ENCODE measurements around the gene SCUBE1. TPM values are rescaled to one million over a fixed set of nuclear protein-coding genes. Genes with fewer than 3 reads are reported as not detected.
A peak's percentile ranks its signal among the peaks of the same experiment; 100 is the strongest.

SCUBE1 gene
- total RNA-seq, 1 experiment from 2014 or later: not detected

- BruUV-seq (replicated peaks): no TSS peak
- TF ChIP-seq CTCF (IDR thresholded peaks at IDR 0.05): no peak
- no peak for TF ChIP-seq POLR2AphosphoS5 (IDR thresholded peaks at IDR 0.05; ENCODE audit: low read depth, low read length)
- TF ChIP-seq SIN3A (IDR thresholded peaks at IDR 0.05; ENCODE audit: borderline replicate concordance, insufficient read depth, low read depth, low read length): no peak
- no peak for TF ChIP-seq TCF7L2 (IDR thresholded peaks at IDR 0.05; ENCODE audit: low read depth, low read length)
- no peak for TF ChIP-seq REST (IDR thresholded peaks at IDR 0.05; ENCODE audit: insufficient read depth in 1 of 2, low read depth in 2 of 2, low read length in 1 of 2)
- H3K27ac ChIP-seq (ENCODE audit: low read length): no peak overlapping the region
- in situ Hi-C loops (cut with HindIII; ENCODE audit: low pct_unique_long_range_greater_than_20kb, low sequenced_read_pairs): no loop called here
- H3K4me3 ChIP-seq (ENCODE audit: low read depth in 2 of 2, low read length in 2 of 2): no peak overlapping the region
- DNase-seq (ENCODE audit: low read depth, low spot score) (no peak), ATAC-seq (0 out of 2 replicates have a peak, but pooled peaks have one; percentile 30)
- H3K27me3 ChIP-seq (ENCODE audit: control insufficient read depth, insufficient read depth, low read length): no peaks in the 10 kb centered on the region
- intact Hi-C loops (cut with micrococcal nuclease; ENCODE audit: unreplicated experiment): no loop called here
- CTCF ChIA-PET: interaction anchor here (0.9 kb wide), 1 partner anchor 15 kb away, joined by 3 read pairs; no protein-coding TSS in a partner anchor
- POLR2A ChIA-PET: no interaction called here
- no peaks in the 10 kb centered on the region for H3K36me3 ChIP-seq (ENCODE audit: control insufficient read depth, insufficient read depth, low read length)
- no peaks in the 10 kb centered on the region for H3K4me1 ChIP-seq (ENCODE audit: control insufficient read depth, insufficient read depth, low read length)
- no peaks in the 10 kb centered on the region for H3K9me3 ChIP-seq (ENCODE audit: control insufficient read depth, insufficient read depth, low read depth, low read length)
These were observed 130.1 kb downstream of the SCUBE1 start for GRCh38 chr22:43213051-43213450.

- no peaks in the 10 kb centered on the region for H3K4me1 ChIP-seq (ENCODE audit: control insufficient read depth, insufficient read depth, low read length)
- H3K36me3 ChIP-seq (ENCODE audit: control insufficient read depth, insufficient read depth, low read length): no peaks in the 10 kb centered on the region
- DNase-seq (ENCODE audit: low read depth, low spot score) (no peak), ATAC-seq (no peak)
- no peak overlapping the region for H3K4me3 ChIP-seq (ENCODE audit: low read depth in 2 of 2, low read length in 2 of 2)
- H3K27me3 ChIP-seq (ENCODE audit: control insufficient read depth, insufficient read depth, low read length): no peaks in the 10 kb centered on the region
- no TSS peak for BruUV-seq (replicated peaks)
- intact Hi-C loops (cut with micrococcal nuclease; ENCODE audit: unreplicated experiment): no loop called here
- ChIA-PET POLR2A (no interaction called here), CTCF (interaction anchor here (0.6 to 0.9 kb wide), 3 partner anchors 11 to 19 kb away, joined by 3 to 12 read pairs (median 4); no protein-coding TSS in a partner anchor)
- H3K9me3 ChIP-seq (ENCODE audit: control insufficient read depth, insufficient read depth, low read depth, low read length): no peaks in the 10 kb centered on the region
- H3K27ac ChIP-seq (ENCODE audit: low read length): no peak overlapping the region
- TF ChIP-seq TCF7L2 (IDR thresholded peaks at IDR 0.05; ENCODE audit: low read depth, low read length): no peak
- no peak for TF ChIP-seq CTCF (IDR thresholded peaks at IDR 0.05)
- TF ChIP-seq REST (IDR thresholded peaks at IDR 0.05; ENCODE audit: insufficient read depth in 1 of 2, low read depth in 2 of 2, low read length in 1 of 2): no peak
- no peak for TF ChIP-seq POLR2AphosphoS5 (IDR thresholded peaks at IDR 0.05; ENCODE audit: low read depth, low read length)
- no peak for TF ChIP-seq SIN3A (IDR thresholded peaks at IDR 0.05; ENCODE audit: borderline replicate concordance, insufficient read depth, low read depth, low read length)
- in situ Hi-C loops (cut with HindIII; ENCODE audit: low pct_unique_long_range_greater_than_20kb, low sequenced_read_pairs): no loop called here
These were observed 130.7 kb downstream of the SCUBE1 start for GRCh38 chr22:43212434-43212952.
